ENCODE measurements around the gene TMPRSS2. TPM values are rescaled to one million over a fixed set of nuclear protein-coding genes. Genes with fewer than 3 reads are reported as not detected.

TMPRSS2 gene
- under 1 TPM; 0.88 to 0.89 TPM for total RNA-seq
- under 1 TPM; 0.41 to 0.47 TPM for polyA plus RNA-seq (ENCODE audit: insufficient read length in 2 of 2)
- long read RNA-seq, donor 1, result 0 reads
- long read RNA-seq, donor 2, result 0 reads
- long read RNA-seq, donor 3, result 0 reads
- long read RNA-seq, donor 4, transcript TMPRSS2-209 (2 exons, 633 nt), result major isoform, 7 of 12 reads
- long read RNA-seq, donor 4, transcript TMPRSS2-201 (14 exons, 3,205 nt), result minor isoform, 5 of 12 reads
- long read RNA-seq, donor 4, partial matches to known transcripts, result 0 of 12 reads
- long read RNA-seq, donor 4, other reads (novel, unspliced or antisense), result 0 of 12 reads

GRCh38 chr21:41507521-41508414 lies at the start of gene TMPRSS2:
Gene TMPRSS2, minus strand, starts transcription at chr21:41508158. Its CDS starts 10,025 bp downstream, at chr21:41498133.
- Histone ChIP-seq H3K4me3 (ENCODE audit: low read depth, low read length) (peak within 1 kb of the TSS; percentile 5), H3K4me1 (ENCODE audit: control insufficient read depth, insufficient read depth, low read length) (peaks cover 16% of the 10 kb centered on the region), H3K27ac (ENCODE audit: low read depth, low read length) (no peak within 1 kb of the TSS), H3K27me3 (ENCODE audit: control insufficient read depth, insufficient read depth, low read length) (peaks cover 55% of the 10 kb centered on the region), H3K9me3 (ENCODE audit: control insufficient read depth, insufficient read depth, low read length) (no peaks in the 10 kb centered on the region), H3K36me3 (ENCODE audit: control insufficient read depth, insufficient read depth, low read length) (no peaks in the 10 kb centered on the region)
- under 1% methylated on average over 85 of the region's 85 CpGs for WGBS (ENCODE audit: insufficient coverage)
- peak in 1 of 6 donors; percentile 10 for DNase-seq (ENCODE audit: low read depth in 4 of 6, low spot score in 6 of 6)

- no CpG with 5 or more reads among the region's 1 CpG for WGBS (ENCODE audit: insufficient coverage)
- no peaks in the 10 kb centered on the region for H3K27me3 ChIP-seq (ENCODE audit: control insufficient read depth, insufficient read depth, low read length)
- H3K4me3 ChIP-seq (ENCODE audit: low read depth, low read length), result no peak overlapping the region
- H3K27ac ChIP-seq (ENCODE audit: low read depth, low read length), result no peak overlapping the region
- no peaks in the 10 kb centered on the region for H3K9me3 ChIP-seq (ENCODE audit: control insufficient read depth, insufficient read depth, low read length)
- no peak for DNase-seq (ENCODE audit: low read depth in 4 of 6, low spot score in 6 of 6)
- no peaks in the 10 kb centered on the region for H3K4me1 ChIP-seq (ENCODE audit: control insufficient read depth, insufficient read depth, low read length)
- no peaks in the 10 kb centered on the region for H3K36me3 ChIP-seq (ENCODE audit: control insufficient read depth, insufficient read depth, low read length)
Measured at GRCh38 chr21:41555057-41555456, 47.1 kb upstream of the TMPRSS2 start.

- Histone ChIP-seq H3K27me3 (ENCODE audit: control insufficient read depth, insufficient read depth, low read length) (no peaks in the 10 kb centered on the region), H3K36me3 (ENCODE audit: control insufficient read depth, insufficient read depth, low read length) (no peaks in the 10 kb centered on the region), H3K4me1 (ENCODE audit: control insufficient read depth, insufficient read depth, low read length) (peaks cover 4% of the 10 kb centered on the region), H3K27ac (ENCODE audit: low read depth, low read length) (no peak overlapping the region), H3K9me3 (ENCODE audit: control insufficient read depth, insufficient read depth, low read length) (no peaks in the 10 kb centered on the region), H3K4me3 (ENCODE audit: low read depth, low read length) (no peak overlapping the region)
- no CpG with 5 or more reads among the region's 6 CpGs for WGBS (ENCODE audit: insufficient coverage)
- no peak for DNase-seq (ENCODE audit: low read depth in 4 of 6, low spot score in 6 of 6)
Measured at GRCh38 chr21:41552254-41552653, 44.3 kb upstream of the TMPRSS2 start.

GRCh38 chr21:41548781-41549180 lies 40.8 kb upstream of the TMPRSS2 start:
- Histone ChIP-seq H3K27me3 (ENCODE audit: control insufficient read depth, insufficient read depth, low read length) (no peaks in the 10 kb centered on the region), H3K27ac (ENCODE audit: low read depth, low read length) (no peak overlapping the region), H3K4me1 (ENCODE audit: control insufficient read depth, insufficient read depth, low read length) (peaks cover 4% of the 10 kb centered on the region), H3K4me3 (ENCODE audit: low read depth, low read length) (no peak overlapping the region), H3K9me3 (ENCODE audit: control insufficient read depth, insufficient read depth, low read length) (no peaks in the 10 kb centered on the region), H3K36me3 (ENCODE audit: control insufficient read depth, insufficient read depth, low read length) (no peaks in the 10 kb centered on the region)
- peak in 5 of 6 donors; percentile 7 to 54 (median 17) for DNase-seq (ENCODE audit: low read depth in 4 of 6, low spot score in 6 of 6)
- 36% methylated on average over 8 of the region's 8 CpGs for WGBS (ENCODE audit: insufficient coverage)

- H3K4me3 ChIP-seq (ENCODE audit: low read depth, low read length), result no peak overlapping the region
- peaks cover 4% of the 10 kb centered on the region for H3K4me1 ChIP-seq (ENCODE audit: control insufficient read depth, insufficient read depth, low read length)
- H3K27ac ChIP-seq (ENCODE audit: low read depth, low read length), result no peak overlapping the region
- no peaks in the 10 kb centered on the region for H3K9me3 ChIP-seq (ENCODE audit: control insufficient read depth, insufficient read depth, low read length)
- H3K27me3 ChIP-seq (ENCODE audit: control insufficient read depth, insufficient read depth, low read length), result no peaks in the 10 kb centered on the region
- DNase-seq (ENCODE audit: low read depth in 4 of 6, low spot score in 6 of 6), result no peak
- no peaks in the 10 kb centered on the region for H3K36me3 ChIP-seq (ENCODE audit: control insufficient read depth, insufficient read depth, low read length)
- 73% methylated on average over 2 of the region's 3 CpGs for WGBS (ENCODE audit: insufficient coverage)
Measured at GRCh38 chr21:41547111-41547510, 39.2 kb upstream of the TMPRSS2 start.

- Histone ChIP-seq H3K9me3 (ENCODE audit: control insufficient read depth, insufficient read depth, low read length) (no peaks in the 10 kb centered on the region), H3K36me3 (ENCODE audit: control insufficient read depth, insufficient read depth, low read length) (no peaks in the 10 kb centered on the region), H3K27ac (ENCODE audit: low read depth, low read length) (no peak overlapping the region), H3K4me1 (ENCODE audit: control insufficient read depth, insufficient read depth, low read length) (peaks cover 4% of the 10 kb centered on the region), H3K4me3 (ENCODE audit: low read depth, low read length) (no peak overlapping the region), H3K27me3 (ENCODE audit: control insufficient read depth, insufficient read depth, low read length) (no peaks in the 10 kb centered on the region)
- 65% methylated on average over 5 of the region's 7 CpGs for WGBS (ENCODE audit: insufficient coverage)
- DNase-seq (ENCODE audit: low read depth in 4 of 6, low spot score in 6 of 6), result no peak
Measured at GRCh38 chr21:41545500-41546359, 37.8 kb upstream of the TMPRSS2 start.

GRCh38 chr21:41542727-41543126 lies 34.8 kb upstream of the TMPRSS2 start:
- no peaks in the 10 kb centered on the region for H3K9me3 ChIP-seq (ENCODE audit: control insufficient read depth, insufficient read depth, low read length)
- no peak overlapping the region for H3K27ac ChIP-seq (ENCODE audit: low read depth, low read length)
- no CpG with 5 or more reads among the region's 9 CpGs for WGBS (ENCODE audit: insufficient coverage)
- H3K4me1 ChIP-seq (ENCODE audit: control insufficient read depth, insufficient read depth, low read length), result no peaks in the 10 kb centered on the region
- H3K4me3 ChIP-seq (ENCODE audit: low read depth, low read length), result no peak overlapping the region
- H3K36me3 ChIP-seq (ENCODE audit: control insufficient read depth, insufficient read depth, low read length), result no peaks in the 10 kb centered on the region
- H3K27me3 ChIP-seq (ENCODE audit: control insufficient read depth, insufficient read depth, low read length), result no peaks in the 10 kb centered on the region
- DNase-seq (ENCODE audit: low read depth in 4 of 6, low spot score in 6 of 6), result no peak

- 79% methylated on average over 8 of the region's 8 CpGs for WGBS (ENCODE audit: insufficient coverage)
- DNase-seq (ENCODE audit: low read depth in 4 of 6, low spot score in 6 of 6), result no peak
- Histone ChIP-seq H3K4me3 (ENCODE audit: low read depth, low read length) (no peak overlapping the region), H3K27ac (ENCODE audit: low read depth, low read length) (no peak overlapping the region), H3K27me3 (ENCODE audit: control insufficient read depth, insufficient read depth, low read length) (no peaks in the 10 kb centered on the region), H3K36me3 (ENCODE audit: control insufficient read depth, insufficient read depth, low read length) (no peaks in the 10 kb centered on the region), H3K4me1 (ENCODE audit: control insufficient read depth, insufficient read depth, low read length) (no peaks in the 10 kb centered on the region), H3K9me3 (ENCODE audit: control insufficient read depth, insufficient read depth, low read length) (no peaks in the 10 kb centered on the region)
Measured at GRCh38 chr21:41537356-41537755, 29.4 kb upstream of the TMPRSS2 start.

GRCh38 chr21:41536827-41537103 lies 28.8 kb upstream of the TMPRSS2 start:
- H3K9me3 ChIP-seq (ENCODE audit: control insufficient read depth, insufficient read depth, low read length), result no peaks in the 10 kb centered on the region
- peak in 1 of 6 donors; percentile 36 for DNase-seq (ENCODE audit: low read depth in 4 of 6, low spot score in 6 of 6)
- no peaks in the 10 kb centered on the region for H3K36me3 ChIP-seq (ENCODE audit: control insufficient read depth, insufficient read depth, low read length)
- H3K27me3 ChIP-seq (ENCODE audit: control insufficient read depth, insufficient read depth, low read length), result no peaks in the 10 kb centered on the region
- WGBS (ENCODE audit: insufficient coverage), result 38% methylated on average over 4 of the region's 7 CpGs
- no peak overlapping the region for H3K4me3 ChIP-seq (ENCODE audit: low read depth, low read length)
- no peak overlapping the region for H3K27ac ChIP-seq (ENCODE audit: low read depth, low read length)
- H3K4me1 ChIP-seq (ENCODE audit: control insufficient read depth, insufficient read depth, low read length), result no peaks in the 10 kb centered on the region

Measured in spinal cord (tissue), 10 donors.